ENCODE measurements around the gene KRTAP4-8. TPM values are rescaled to one million over a fixed set of nuclear protein-coding genes. Genes with fewer than 3 reads are reported as not detected.

The KRTAP4-8 gene
- total and polyA plus RNA-seq, 4 donors, result not detected

- H3K9ac ChIP-seq (ENCODE audit: low read depth in 1 of 2, low read length in 2 of 2), result no peak overlapping the region
- TF ChIP-seq EGR1 (IDR thresholded peaks at IDR 0.05; ENCODE audit: low read depth in 2 of 2) (no peak), RXRA (IDR thresholded peaks at IDR 0.05) (no peak), FOXA1 (IDR thresholded peaks at IDR 0.05) (no peak), TAF1 (conservative IDR thresholded peaks at IDR 0.05) (no peak), YY1 (IDR thresholded peaks at IDR 0.05) (no peak), GABPA (IDR thresholded peaks at IDR 0.05 in 1 of 2, conservative IDR thresholded peaks at IDR 0.05 in 1 of 2) (no peak), NR2F2 (IDR thresholded peaks at IDR 0.05) (no peak), ZBTB33 (IDR thresholded peaks at IDR 0.05) (no peak), HNF4A (conservative IDR thresholded peaks at IDR 0.05) (no peak), JUND (IDR thresholded peaks at IDR 0.05) (no peak)
- WGBS, result 55% methylated on average over 2 of the region's 2 CpGs
- peaks cover 0 to 3% (median 0%) of the 10 kb centered on the region in 4 donors for H3K27me3 ChIP-seq (ENCODE audit: control insufficient read depth in 4 of 4, insufficient read depth in 4 of 4, low read length in 3 of 4)
- no peaks in the 10 kb centered on the region for H3K9me3 ChIP-seq (ENCODE audit: control insufficient read depth in 4 of 4, low read length in 3 of 4)
- no peak for DNase-seq (ENCODE audit: low spot score)
- H3K4me3 ChIP-seq (ENCODE audit: low read depth in 1 of 3, low read length in 3 of 3), result no peak overlapping the region
- no peak overlapping the region for H3K27ac ChIP-seq (ENCODE audit: low read depth in 1 of 2, low read length in 2 of 2)
- H3K4me1 ChIP-seq (ENCODE audit: control insufficient read depth in 4 of 4, insufficient read depth in 4 of 4, low read length in 3 of 4), result no peaks in the 10 kb centered on the region
- H3K36me3 ChIP-seq (ENCODE audit: control insufficient read depth in 4 of 4, insufficient read depth in 3 of 4, low read depth in 1 of 4, low read length in 3 of 4), result no peaks in the 10 kb centered on the region
Measured at GRCh38 chr17:41049110-41049509, 48.8 kb downstream of the KRTAP4-8 start.

GRCh38 chr17:41048441-41048840 is 49.5 kb downstream of the KRTAP4-8 start:
- peaks cover 0 to 3% (median 0%) of the 10 kb centered on the region in 4 donors for H3K27me3 ChIP-seq (ENCODE audit: control insufficient read depth in 4 of 4, insufficient read depth in 4 of 4, low read length in 3 of 4)
- no peak overlapping the region for H3K4me3 ChIP-seq (ENCODE audit: low read depth in 1 of 3, low read length in 3 of 3)
- no peaks in the 10 kb centered on the region for H3K4me1 ChIP-seq (ENCODE audit: control insufficient read depth in 4 of 4, insufficient read depth in 4 of 4, low read length in 3 of 4)
- no peak overlapping the region for H3K27ac ChIP-seq (ENCODE audit: low read depth in 1 of 2, low read length in 2 of 2)
- no peak overlapping the region for H3K9ac ChIP-seq (ENCODE audit: low read depth in 1 of 2, low read length in 2 of 2)
- no peaks in the 10 kb centered on the region for H3K36me3 ChIP-seq (ENCODE audit: control insufficient read depth in 4 of 4, insufficient read depth in 3 of 4, low read depth in 1 of 4, low read length in 3 of 4)
- TF ChIP-seq SP1 (IDR thresholded peaks at IDR 0.05) (no peak), RXRA (IDR thresholded peaks at IDR 0.05) (no peak), REST (IDR thresholded peaks at IDR 0.05) (no peak), RAD21 (IDR thresholded peaks at IDR 0.05) (no peak), ZBTB33 (IDR thresholded peaks at IDR 0.05) (no peak), HNF4A (conservative IDR thresholded peaks at IDR 0.05) (no peak), GABPA (IDR thresholded peaks at IDR 0.05 in 1 of 2, conservative IDR thresholded peaks at IDR 0.05 in 1 of 2) (no peak), NR2F2 (IDR thresholded peaks at IDR 0.05) (no peak), MAX (IDR thresholded peaks at IDR 0.05) (no peak), HNF4G (IDR thresholded peaks at IDR 0.05) (no peak), FOXA2 (IDR thresholded peaks at IDR 0.05) (no peak), FOXA1 (IDR thresholded peaks at IDR 0.05) (no peak)
- 58% methylated on average over 7 of the region's 7 CpGs for WGBS
- no peaks in the 10 kb centered on the region for H3K9me3 ChIP-seq (ENCODE audit: control insufficient read depth in 4 of 4, low read length in 3 of 4)
- DNase-seq (ENCODE audit: low spot score), result no peak

Other genes starting within 250 kb of the KRTAP4-8 start
Only the 30 nearest of the 38 such genes appear.
- gene KRT39, start 131.2 kb downstream of the KRTAP4-8 start, total RNA-seq, result not detected
- gene KRT39, start 131.2 kb downstream of the KRTAP4-8 start, polyA plus RNA-seq, result not detected
- gene KRT40, start 113.8 kb downstream of the KRTAP4-8 start, total RNA-seq, result not detected
- gene KRT40, start 113.8 kb downstream of the KRTAP4-8 start, polyA plus RNA-seq, result not detected
- not detected for gene KRTAP3-3, start 104.0 kb downstream of the KRTAP4-8 start, total RNA-seq
- gene KRTAP3-3, start 104.0 kb downstream of the KRTAP4-8 start, polyA plus RNA-seq, result not detected
- not detected for gene KRTAP3-2, start 98.2 kb downstream of the KRTAP4-8 start, total RNA-seq
- gene KRTAP3-2, start 98.2 kb downstream of the KRTAP4-8 start, polyA plus RNA-seq, result not detected
- not detected for gene KRTAP3-1, start 89.0 kb downstream of the KRTAP4-8 start, total RNA-seq
- gene KRTAP3-1, start 89.0 kb downstream of the KRTAP4-8 start, polyA plus RNA-seq, result not detected
- not detected for gene KRTAP1-5, start 70.9 kb downstream of the KRTAP4-8 start, total RNA-seq
- gene KRTAP1-5, start 70.9 kb downstream of the KRTAP4-8 start, polyA plus RNA-seq, result not detected
- gene KRTAP1-4, start 67.9 kb downstream of the KRTAP4-8 start, total RNA-seq, result not detected
- not detected for gene KRTAP1-4, start 67.9 kb downstream of the KRTAP4-8 start, polyA plus RNA-seq
- not detected for gene KRTAP1-3, start 63.3 kb downstream of the KRTAP4-8 start, total RNA-seq
- not detected for gene KRTAP1-3, start 63.3 kb downstream of the KRTAP4-8 start, polyA plus RNA-seq
- gene KRTAP1-1, start 56.7 kb downstream of the KRTAP4-8 start, total RNA-seq, result not detected
- not detected for gene KRTAP1-1, start 56.7 kb downstream of the KRTAP4-8 start, polyA plus RNA-seq
- gene KRTAP2-1, start 50.8 kb downstream of the KRTAP4-8 start, total RNA-seq, result not detected
- gene KRTAP2-1, start 50.8 kb downstream of the KRTAP4-8 start, polyA plus RNA-seq, result not detected
- gene KRTAP2-2, start 42.9 kb downstream of the KRTAP4-8 start, total RNA-seq, result not detected
- not detected for gene KRTAP2-2, start 42.9 kb downstream of the KRTAP4-8 start, polyA plus RNA-seq
- not detected for gene KRTAP2-3, start 38.0 kb downstream of the KRTAP4-8 start, total RNA-seq
- not detected for gene KRTAP2-3, start 38.0 kb downstream of the KRTAP4-8 start, polyA plus RNA-seq
- not detected for gene KRTAP2-4, start 32.3 kb downstream of the KRTAP4-8 start, total RNA-seq
- gene KRTAP2-4, start 32.3 kb downstream of the KRTAP4-8 start, polyA plus RNA-seq, result not detected
- gene KRTAP4-7, start 14.0 kb downstream of the KRTAP4-8 start, total RNA-seq, result not detected
- not detected for gene KRTAP4-7, start 14.0 kb downstream of the KRTAP4-8 start, polyA plus RNA-seq
- not detected for gene KRTAP4-16, start 4.1 kb upstream of the KRTAP4-8 start, total RNA-seq
- gene KRTAP4-16, start 4.1 kb upstream of the KRTAP4-8 start, polyA plus RNA-seq, result not detected
- not detected for gene KRTAP4-9, start 7.2 kb upstream of the KRTAP4-8 start, total RNA-seq
- not detected for gene KRTAP4-9, start 7.2 kb upstream of the KRTAP4-8 start, polyA plus RNA-seq
- not detected for gene KRTAP4-11, start 20.2 kb upstream of the KRTAP4-8 start, total RNA-seq
- gene KRTAP4-11, start 20.2 kb upstream of the KRTAP4-8 start, polyA plus RNA-seq, result not detected
- not detected for gene KRTAP4-12, start 26.0 kb upstream of the KRTAP4-8 start, total RNA-seq
- not detected for gene KRTAP4-12, start 26.0 kb upstream of the KRTAP4-8 start, polyA plus RNA-seq
- not detected for gene KRTAP4-6, start 42.4 kb upstream of the KRTAP4-8 start, total RNA-seq
- gene KRTAP4-6, start 42.4 kb upstream of the KRTAP4-8 start, polyA plus RNA-seq, result not detected
- gene KRTAP4-5, start 51.7 kb upstream of the KRTAP4-8 start, total RNA-seq, result not detected
- not detected for gene KRTAP4-5, start 51.7 kb upstream of the KRTAP4-8 start, polyA plus RNA-seq
- not detected for gene KRTAP4-4, start 62.6 kb upstream of the KRTAP4-8 start, total RNA-seq
- not detected for gene KRTAP4-4, start 62.6 kb upstream of the KRTAP4-8 start, polyA plus RNA-seq
- gene KRTAP4-3, start 70.1 kb upstream of the KRTAP4-8 start, total RNA-seq, result not detected
- not detected for gene KRTAP4-3, start 70.1 kb upstream of the KRTAP4-8 start, polyA plus RNA-seq
- gene KRTAP4-2, start 80.1 kb upstream of the KRTAP4-8 start, total RNA-seq, result not detected
- gene KRTAP4-2, start 80.1 kb upstream of the KRTAP4-8 start, polyA plus RNA-seq, result not detected
- not detected for gene KRTAP4-1, start 86.8 kb upstream of the KRTAP4-8 start, total RNA-seq
- gene KRTAP4-1, start 86.8 kb upstream of the KRTAP4-8 start, polyA plus RNA-seq, result not detected
- gene KRTAP9-1, start 91.7 kb upstream of the KRTAP4-8 start, total RNA-seq, result not detected
- gene KRTAP9-1, start 91.7 kb upstream of the KRTAP4-8 start, polyA plus RNA-seq, result not detected
- not detected for gene KRTAP9-2, start 128.5 kb upstream of the KRTAP4-8 start, total RNA-seq
- gene KRTAP9-2, start 128.5 kb upstream of the KRTAP4-8 start, polyA plus RNA-seq, result not detected
- gene KRTAP9-3, start 134.3 kb upstream of the KRTAP4-8 start, total RNA-seq, result not detected
- gene KRTAP9-3, start 134.3 kb upstream of the KRTAP4-8 start, polyA plus RNA-seq, result not detected
- not detected for gene KRTAP9-8, start 139.9 kb upstream of the KRTAP4-8 start, total RNA-seq
- not detected for gene KRTAP9-8, start 139.9 kb upstream of the KRTAP4-8 start, polyA plus RNA-seq
- gene KRTAP9-4, start 151.5 kb upstream of the KRTAP4-8 start, total RNA-seq, result not detected
- gene KRTAP9-4, start 151.5 kb upstream of the KRTAP4-8 start, polyA plus RNA-seq, result not detected
- gene KRTAP9-9, start 157.2 kb upstream of the KRTAP4-8 start, total RNA-seq, result not detected
- not detected for gene KRTAP9-9, start 157.2 kb upstream of the KRTAP4-8 start, polyA plus RNA-seq